Subcutaneous abdominal adipose tissue (tissue), 5 donors: ENCODE results near the gene PRKCE.

Experiments used
- H3K27ac ChIP-seq: one replicate; pipeline ENCODE4 v1.7.0; 2013; ENCODE audit warnings: low read depth, mild to moderate bottlenecking, inconsistent platforms, low read length, moderate library complexity
- H3K27me3 ChIP-seq, 5 donors: one replicate each; pipeline ENCODE4 v1.7.0; 2013; ENCODE audit warnings: low read length in 5 of 5, inconsistent platforms in 1 of 5; ENCODE audit not compliant: control insufficient read depth in 5 of 5, insufficient read depth in 4 of 5
- H3K36me3 ChIP-seq, 5 donors: one replicate each; pipeline ENCODE4 v1.7.0; 2013; ENCODE audit warnings: low read length in 5 of 5; ENCODE audit not compliant: control insufficient read depth in 5 of 5, insufficient read depth in 5 of 5
- H3K4me1 ChIP-seq, 5 donors: one replicate each; pipeline ENCODE4 v1.7.0; 2013; ENCODE audit warnings: low read length in 5 of 5, mild to moderate bottlenecking in 3 of 5, moderate library complexity in 1 of 5; ENCODE audit not compliant: control insufficient read depth in 5 of 5, insufficient read depth in 5 of 5
- H3K4me3 ChIP-seq, 5 donors: one replicate each; pipeline ENCODE4 v1.7.0; 2013; ENCODE audit warnings: low read length in 5 of 5, low read depth in 1 of 5
- H3K9ac ChIP-seq, 5 donors: one replicate each; pipeline ENCODE4 v1.7.0; 2013; ENCODE audit warnings: low read length in 5 of 5, mild to moderate bottlenecking in 4 of 5, moderate library complexity in 3 of 5
- H3K9me3 ChIP-seq, 5 donors: one replicate each; pipeline ENCODE4 v1.7.0; 2013; ENCODE audit warnings: low read length in 5 of 5; ENCODE audit not compliant: control insufficient read depth in 5 of 5
- donor health status: healthy.
- donor health status: healthy.
- donor health status: healthy.
- donor health status: healthy.
- donor health status: healthy.

Gene PRKCE

GRCh38 chr2:45984366-45984765 is 332.9 kb downstream of the PRKCE start:
- no peak overlapping the region for H3K9ac ChIP-seq
- no peaks in the 10 kb centered on the region for H3K9me3 ChIP-seq
- peaks cover 0 to 28% (median 15%) of the 10 kb centered on the region in 5 donors for H3K4me1 ChIP-seq
- no peaks in the 10 kb centered on the region for H3K27me3 ChIP-seq
- H3K4me3 ChIP-seq, result no peak overlapping the region
- H3K27ac ChIP-seq, result no peak overlapping the region
- H3K36me3 ChIP-seq, result peaks cover 4 to 18% (median 12%) of the 10 kb centered on the region in 5 donors

GRCh38 chr2:45984896-45985473 is 333.5 kb downstream of the PRKCE start:
- Histone ChIP-seq H3K9me3 (no peaks in the 10 kb centered on the region), H3K9ac (no peak overlapping the region), H3K4me1 (peaks cover 0 to 28% (median 15%) of the 10 kb centered on the region in 5 donors), H3K4me3 (no peak overlapping the region), H3K36me3 (peaks cover 4 to 18% (median 14%) of the 10 kb centered on the region in 5 donors), H3K27me3 (no peaks in the 10 kb centered on the region), H3K27ac (no peak overlapping the region)

GRCh38 chr2:45986509-45986908 is 335.0 kb downstream of the PRKCE start:
- H3K9me3 ChIP-seq, result no peaks in the 10 kb centered on the region
- H3K4me1 ChIP-seq, result peaks cover 0 to 28% (median 14%) of the 10 kb centered on the region in 5 donors
- no peaks in the 10 kb centered on the region for H3K27me3 ChIP-seq
- H3K27ac ChIP-seq, result no peak overlapping the region
- H3K4me3 ChIP-seq, result no peak overlapping the region
- peaks cover 0 to 18% (median 9%) of the 10 kb centered on the region in 5 donors for H3K36me3 ChIP-seq
- H3K9ac ChIP-seq, result no peak overlapping the region

GRCh38 chr2:45987856-45988255 is 336.4 kb downstream of the PRKCE start:
- Histone ChIP-seq H3K9me3 (no peaks in the 10 kb centered on the region), H3K27me3 (no peaks in the 10 kb centered on the region), H3K9ac (no peak overlapping the region), H3K4me3 (no peak overlapping the region), H3K27ac (no peak overlapping the region), H3K4me1 (peaks cover 5 to 40% (median 13%) of the 10 kb centered on the region in 5 donors), H3K36me3 (peaks cover 0 to 11% (median 5%) of the 10 kb centered on the region in 5 donors)

GRCh38 chr2:45988879-45989278 is 337.4 kb downstream of the PRKCE start:
- Histone ChIP-seq H3K4me1 (peaks cover 5 to 49% (median 22%) of the 10 kb centered on the region in 5 donors), H3K4me3 (no peak overlapping the region), H3K27me3 (no peaks in the 10 kb centered on the region), H3K9ac (no peak overlapping the region), H3K27ac (no peak overlapping the region), H3K9me3 (no peaks in the 10 kb centered on the region), H3K36me3 (peaks cover 0 to 11% (median 5%) of the 10 kb centered on the region in 5 donors)

GRCh38 chr2:45990131-45990530 is 338.7 kb downstream of the PRKCE start:
- Histone ChIP-seq H3K4me1 (peaks cover 5 to 47% (median 23%) of the 10 kb centered on the region in 5 donors), H3K27me3 (no peaks in the 10 kb centered on the region), H3K27ac (no peak overlapping the region)

GRCh38 chr2:45992021-45992740 is 340.7 kb downstream of the PRKCE start:
- no peak overlapping the region for H3K4me3 ChIP-seq
- peak overlapping the region; percentile 89 for H3K27ac ChIP-seq
- H3K4me1 ChIP-seq, result peaks cover 5 to 39% (median 23%) of the 10 kb centered on the region in 5 donors
- H3K36me3 ChIP-seq, result peaks cover 0 to 8% (median 0%) of the 10 kb centered on the region in 5 donors
- H3K9ac ChIP-seq, result peak overlapping the region in 3 of 5 donors; percentile 42 to 80 (median 47)
- no peaks in the 10 kb centered on the region for H3K27me3 ChIP-seq
- H3K9me3 ChIP-seq, result no peaks in the 10 kb centered on the region

More at GRCh38 chr2:45990131-45990530, 338.7 kb downstream of the PRKCE start:
- H3K4me3 ChIP-seq, result no peak overlapping the region
- peaks cover 0 to 9% (median 1%) of the 10 kb centered on the region in 5 donors for H3K36me3 ChIP-seq
- H3K9me3 ChIP-seq, result no peaks in the 10 kb centered on the region
- no peak overlapping the region for H3K9ac ChIP-seq

- H3K4me3 ChIP-seq, result no peak overlapping the region
- peaks cover 5 to 34% (median 21%) of the 10 kb centered on the region in 5 donors for H3K4me1 ChIP-seq
- no peaks in the 10 kb centered on the region for H3K9me3 ChIP-seq
- peaks cover 0 to 8% (median 0%) of the 10 kb centered on the region in 5 donors for H3K36me3 ChIP-seq
- peak overlapping the region; percentile 89 for H3K27ac ChIP-seq
- H3K27me3 ChIP-seq, result no peaks in the 10 kb centered on the region
- peak overlapping the region in 3 of 5 donors; percentile 47 to 80 (median 57) for H3K9ac ChIP-seq
Measured at GRCh38 chr2:45992741-45993475, 341.4 kb downstream of the PRKCE start.

- peak overlapping the region; percentile 89 for H3K27ac ChIP-seq
- H3K4me3 ChIP-seq, result peak overlapping the region in 1 of 5 donors; percentile 9
- H3K9me3 ChIP-seq, result no peaks in the 10 kb centered on the region
- peaks cover 0 to 8% (median 0%) of the 10 kb centered on the region in 5 donors for H3K36me3 ChIP-seq
- no peaks in the 10 kb centered on the region for H3K27me3 ChIP-seq
- peak overlapping the region in 2 of 5 donors; percentile 47 to 80 for H3K9ac ChIP-seq
- peaks cover 5 to 28% (median 17%) of the 10 kb centered on the region in 5 donors for H3K4me1 ChIP-seq
Measured at GRCh38 chr2:45993476-45993991, 342.1 kb downstream of the PRKCE start.
